ENCODE data around the gene HEXD.

Gene HEXD

DNA sequence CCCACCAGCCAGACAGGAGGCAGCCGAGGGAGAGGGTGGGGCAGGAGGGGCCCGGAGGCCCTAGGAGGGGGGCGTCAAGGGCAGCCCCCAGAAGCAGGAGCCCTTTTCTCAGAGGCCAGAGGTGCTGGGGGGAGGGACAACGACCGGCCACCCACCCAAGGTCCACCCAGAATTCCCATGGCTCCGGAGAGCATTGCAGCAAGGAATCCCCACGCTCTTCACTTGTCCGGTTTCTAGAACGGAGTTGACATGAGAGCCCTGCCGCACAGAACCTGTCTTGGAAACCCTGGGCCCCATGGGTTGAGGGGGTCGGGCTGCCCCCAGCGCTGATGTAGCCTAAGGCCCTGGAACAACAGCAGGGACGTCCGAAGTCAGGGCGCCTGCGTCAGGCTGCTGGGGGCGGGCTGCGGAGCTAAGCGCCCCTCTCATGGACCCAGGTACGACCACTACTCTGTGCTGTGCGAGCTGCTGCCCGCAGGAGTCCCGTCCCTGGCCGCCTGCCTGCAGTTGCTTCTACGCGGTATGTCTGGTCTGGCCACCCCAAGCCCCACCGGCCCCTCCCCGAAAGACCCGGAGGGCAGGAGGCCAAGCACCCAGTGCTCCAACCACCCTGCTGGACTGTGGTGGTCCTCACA, 21.2 kb downstream of the HEXD start:
- Histone ChIP-seq H3K36me3 (ENCODE audit: control insufficient read depth, low read length) (peaks cover 31% of the 10 kb centered on the region), H3K9me3 (ENCODE audit: control insufficient read depth, insufficient read depth, low read length) (peaks cover 3% of the 10 kb centered on the region; the same call in 1 of the 2 replicates), H4K20me1 (ENCODE audit: control insufficient read depth, insufficient read depth, low read depth, low read length) (no peaks in the 10 kb centered on the region), H3K79me2 (ENCODE audit: control insufficient read depth, low read length) (no peaks in the 10 kb centered on the region), H3K27me3 (ENCODE audit: control insufficient read depth, low read length) (no peaks in the 10 kb centered on the region), H3F3A (ENCODE audit: control insufficient read depth, insufficient read depth) (peaks cover 5% of the 10 kb centered on the region; the same call in 1 of the 2 replicates), H3K27ac (ENCODE audit: low read depth, low read length) (no peak overlapping the region), H3K9me2 (replicated peaks; ENCODE audit: control insufficient read depth, low read length) (no peaks in the 10 kb centered on the region), H3K4me1 (ENCODE audit: control insufficient read depth, low read length) (peaks cover 34% of the 10 kb centered on the region), H3K4me2 (ENCODE audit: low read length) (no peak overlapping the region), H3K4me3 (ENCODE audit: low read length) (no peak overlapping the region)
- TF ChIP-seq, protein P1, sequence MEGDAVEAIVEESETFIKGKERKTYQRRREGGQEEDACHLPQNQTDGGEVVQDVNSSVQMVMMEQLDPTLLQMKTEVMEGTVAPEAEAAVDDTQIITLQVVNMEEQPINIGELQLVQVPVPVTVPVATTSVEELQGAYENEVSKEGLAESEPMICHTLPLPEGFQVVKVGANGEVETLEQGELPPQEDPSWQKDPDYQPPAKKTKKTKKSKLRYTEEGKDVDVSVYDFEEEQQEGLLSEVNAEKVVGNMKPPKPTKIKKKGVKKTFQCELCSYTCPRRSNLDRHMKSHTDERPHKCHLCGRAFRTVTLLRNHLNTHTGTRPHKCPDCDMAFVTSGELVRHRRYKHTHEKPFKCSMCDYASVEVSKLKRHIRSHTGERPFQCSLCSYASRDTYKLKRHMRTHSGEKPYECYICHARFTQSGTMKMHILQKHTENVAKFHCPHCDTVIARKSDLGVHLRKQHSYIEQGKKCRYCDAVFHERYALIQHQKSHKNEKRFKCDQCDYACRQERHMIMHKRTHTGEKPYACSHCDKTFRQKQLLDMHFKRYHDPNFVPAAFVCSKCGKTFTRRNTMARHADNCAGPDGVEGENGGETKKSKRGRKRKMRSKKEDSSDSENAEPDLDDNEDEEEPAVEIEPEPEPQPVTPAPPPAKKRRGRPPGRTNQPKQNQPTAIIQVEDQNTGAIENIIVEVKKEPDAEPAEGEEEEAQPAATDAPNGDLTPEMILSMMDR (IDR thresholded peaks at IDR 0.05; ENCODE audit: low read depth, low read length, poor library complexity, severe bottlenecking): no peak
- TF ChIP-seq EZH2phosphoT487 (IDR thresholded peaks at IDR 0.05; ENCODE audit: borderline replicate concordance, low read length): no peak

DNA sequence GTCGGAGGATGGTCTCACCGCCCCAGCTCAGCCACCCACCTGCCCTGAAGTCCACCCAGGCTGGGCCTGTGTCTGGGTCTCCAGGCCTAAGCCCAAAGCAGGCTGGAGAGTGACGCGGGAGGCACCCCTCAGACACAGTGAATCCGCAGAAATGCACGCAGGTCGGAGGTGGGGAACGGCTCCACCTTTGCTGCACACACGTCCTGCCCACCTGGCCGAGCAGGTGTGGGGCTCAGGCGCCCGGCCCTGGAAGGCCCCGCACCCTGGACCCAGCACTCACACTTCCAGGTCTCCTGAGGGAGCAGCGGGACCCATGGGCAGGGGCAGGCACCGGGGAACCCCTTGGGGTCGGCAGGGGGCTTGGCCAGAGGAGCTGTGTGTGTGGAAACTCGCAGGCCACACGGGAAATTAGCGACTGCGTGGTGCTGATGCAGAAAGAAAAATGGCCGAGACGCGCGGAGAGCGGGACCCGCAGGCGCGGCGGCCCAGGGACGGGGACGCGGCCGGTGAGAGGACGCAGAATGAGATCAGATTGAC, 21.8 kb downstream of the HEXD start:
- Histone ChIP-seq H3K9me3 (ENCODE audit: control insufficient read depth, insufficient read depth, low read length) (peaks cover 3% of the 10 kb centered on the region; the same call in 1 of the 2 replicates), H3K4me1 (ENCODE audit: control insufficient read depth, low read length) (peaks cover 28% of the 10 kb centered on the region), H3K27me3 (ENCODE audit: control insufficient read depth, low read length) (no peaks in the 10 kb centered on the region), H4K20me1 (ENCODE audit: control insufficient read depth, insufficient read depth, low read depth, low read length) (no peaks in the 10 kb centered on the region), H3K79me2 (ENCODE audit: control insufficient read depth, low read length) (no peaks in the 10 kb centered on the region), H3K27ac (ENCODE audit: low read depth, low read length) (no peak overlapping the region), H3K4me2 (ENCODE audit: low read length) (no peak overlapping the region), H3K36me3 (ENCODE audit: control insufficient read depth, low read length) (peaks cover 37% of the 10 kb centered on the region), H3F3A (ENCODE audit: control insufficient read depth, insufficient read depth) (peaks cover 5% of the 10 kb centered on the region; the same call in 1 of the 2 replicates), H3K9me2 (replicated peaks; ENCODE audit: control insufficient read depth, low read length) (no peaks in the 10 kb centered on the region), H3K4me3 (ENCODE audit: low read length) (no peak overlapping the region)
- TF ChIP-seq EZH2phosphoT487 (IDR thresholded peaks at IDR 0.05; ENCODE audit: borderline replicate concordance, low read length): no peak
- TF ChIP-seq, protein P1 (IDR thresholded peaks at IDR 0.05; ENCODE audit: low read depth, low read length, poor library complexity, severe bottlenecking): no peak

DNA sequence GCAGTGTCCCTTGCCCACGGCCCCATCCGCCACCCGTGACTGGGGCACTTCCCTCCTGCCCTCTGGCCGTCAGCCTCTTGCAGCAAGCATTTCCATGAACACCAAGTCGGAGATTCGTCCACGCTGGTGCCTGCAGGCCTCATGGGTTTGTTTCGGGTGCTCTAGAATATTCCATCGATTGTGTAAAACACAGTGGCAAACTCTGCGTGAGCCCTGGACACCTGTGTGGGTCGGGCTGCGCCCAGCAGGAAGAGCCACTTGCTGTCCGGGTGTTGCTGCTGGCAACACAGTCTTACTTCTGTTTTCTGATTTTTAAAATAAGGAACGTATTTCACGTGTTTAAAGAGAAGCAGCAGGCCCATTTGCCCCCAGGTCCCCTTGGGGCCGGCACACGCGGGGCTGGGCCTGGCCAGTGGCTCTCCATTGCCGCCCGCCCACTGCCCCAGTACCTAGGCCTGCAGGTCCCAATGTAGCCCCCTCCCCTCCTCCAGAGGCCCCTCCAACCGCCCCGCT, 22.4 kb downstream of the HEXD start:
- peaks cover 43% of the 10 kb centered on the region for H3K36me3 ChIP-seq (ENCODE audit: control insufficient read depth, low read length)

More for the DNA sequence above, 22.4 kb downstream of the HEXD start:
- peaks cover 3% of the 10 kb centered on the region; the same call in 1 of the 2 replicates for H3K9me3 ChIP-seq (ENCODE audit: control insufficient read depth, insufficient read depth, low read length)
- H3K4me1 ChIP-seq (ENCODE audit: control insufficient read depth, low read length): peaks cover 22% of the 10 kb centered on the region
- no peak for TF ChIP-seq EZH2phosphoT487 (IDR thresholded peaks at IDR 0.05; ENCODE audit: borderline replicate concordance, low read length)
- TF ChIP-seq, protein P1 (IDR thresholded peaks at IDR 0.05; ENCODE audit: low read depth, low read length, poor library complexity, severe bottlenecking): no peak
- no peaks in the 10 kb centered on the region for H3K9me2 ChIP-seq (replicated peaks; ENCODE audit: control insufficient read depth, low read length)
- H3K27me3 ChIP-seq (ENCODE audit: control insufficient read depth, low read length): no peaks in the 10 kb centered on the region
- H3K4me2 ChIP-seq (ENCODE audit: low read length): no peak overlapping the region
- no peaks in the 10 kb centered on the region for H3K79me2 ChIP-seq (ENCODE audit: control insufficient read depth, low read length)
- H3K27ac ChIP-seq (ENCODE audit: low read depth, low read length): peak overlapping the region; percentile 10; the same call in 1 of the 2 replicates
- H3F3A ChIP-seq (ENCODE audit: control insufficient read depth, insufficient read depth): peaks cover 5% of the 10 kb centered on the region; the same call in 1 of the 2 replicates
- no peak overlapping the region for H3K4me3 ChIP-seq (ENCODE audit: low read length)
- H4K20me1 ChIP-seq (ENCODE audit: control insufficient read depth, insufficient read depth, low read depth, low read length): no peaks in the 10 kb centered on the region
